GM18519 (cell line): Measurements from ENCODE around the gene ZCCHC2.
A peak's percentile ranks its signal among the peaks of the same experiment; 100 is the strongest.

Experiments used
- ATAC-seq: cut with Tn5 transposase; IDR thresholded peaks from one replicate; pipeline ENCODE4 v1.9.1; 2021; ENCODE audit warnings: mild to moderate bottlenecking, moderate library complexity; ENCODE audit not compliant: unreplicated experiment, low FRiP score

ZCCHC2 gene

DNA sequence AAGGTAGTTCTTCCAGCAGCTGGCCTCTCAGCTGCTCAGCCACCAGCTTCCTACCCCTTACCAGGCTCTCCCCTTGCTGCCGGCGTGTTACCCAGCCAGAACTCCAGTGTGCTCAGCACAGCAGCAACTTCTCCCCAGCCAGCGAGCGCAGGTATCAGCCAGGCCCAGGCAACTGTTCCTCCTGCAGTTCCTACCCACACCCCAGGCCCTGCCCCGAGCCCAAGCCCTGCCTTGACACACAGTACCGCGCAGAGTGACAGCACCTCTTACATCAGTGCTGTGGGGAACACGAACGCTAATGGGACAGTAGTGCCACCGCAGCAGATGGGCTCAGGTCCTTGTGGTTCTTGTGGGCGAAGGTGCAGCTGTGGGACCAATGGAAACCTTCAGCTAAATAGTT is 52.0 kb downstream of the ZCCHC2 start:
- no peak for ATAC-seq

DNA sequence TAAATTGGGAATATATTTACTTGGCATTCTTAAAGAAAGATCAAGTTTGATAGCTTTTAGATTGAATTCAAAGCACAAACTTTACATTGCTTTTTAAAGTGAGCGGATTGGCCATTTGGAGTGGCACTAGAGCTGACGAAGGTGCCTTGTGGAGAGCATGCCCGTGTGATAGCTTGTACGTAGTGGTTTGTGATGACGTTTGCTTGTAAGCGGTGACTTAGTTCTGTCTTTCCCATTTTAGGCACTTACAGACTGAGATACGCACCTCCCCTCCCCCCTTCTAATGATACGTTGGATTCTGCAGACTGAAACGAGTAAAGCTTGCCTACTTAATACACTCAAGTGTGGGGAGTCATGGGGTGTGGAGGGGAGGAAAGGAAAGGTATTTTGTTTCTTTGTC is 53.4 kb downstream of the ZCCHC2 start:
- ATAC-seq: no peak

DNA sequence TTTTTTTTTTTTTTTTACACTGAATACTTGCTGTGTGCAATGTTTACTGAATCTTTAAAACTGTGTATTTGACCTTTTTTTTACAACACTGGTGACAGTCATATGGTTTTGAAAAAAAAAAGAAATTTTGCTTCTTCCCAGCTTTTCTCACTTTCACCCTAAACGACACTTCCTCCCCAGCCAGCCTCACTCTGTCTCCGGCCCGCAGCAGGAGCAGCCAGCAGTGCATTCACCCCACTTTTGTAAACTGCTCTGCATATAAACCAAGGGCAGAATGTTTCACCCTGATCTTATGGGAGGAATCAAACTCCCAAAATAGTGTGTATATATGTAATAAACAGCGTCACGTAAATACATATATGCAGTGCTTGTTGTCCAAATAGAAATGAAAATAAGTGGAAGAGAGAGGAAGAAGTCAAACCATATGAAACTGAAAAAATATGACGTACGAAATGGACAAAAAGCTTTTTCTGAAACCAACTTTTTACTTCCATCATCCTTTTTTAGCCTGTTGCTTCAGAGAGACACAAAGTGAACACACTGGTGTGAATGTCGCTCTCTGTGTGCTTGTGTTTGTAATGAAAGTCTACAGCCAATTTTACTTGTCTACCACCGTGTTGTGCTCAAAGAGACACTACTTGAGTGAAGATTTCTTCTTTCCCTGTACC is 54.2 kb downstream of the ZCCHC2 start:
- peak; percentile 58 for ATAC-seq

DNA sequence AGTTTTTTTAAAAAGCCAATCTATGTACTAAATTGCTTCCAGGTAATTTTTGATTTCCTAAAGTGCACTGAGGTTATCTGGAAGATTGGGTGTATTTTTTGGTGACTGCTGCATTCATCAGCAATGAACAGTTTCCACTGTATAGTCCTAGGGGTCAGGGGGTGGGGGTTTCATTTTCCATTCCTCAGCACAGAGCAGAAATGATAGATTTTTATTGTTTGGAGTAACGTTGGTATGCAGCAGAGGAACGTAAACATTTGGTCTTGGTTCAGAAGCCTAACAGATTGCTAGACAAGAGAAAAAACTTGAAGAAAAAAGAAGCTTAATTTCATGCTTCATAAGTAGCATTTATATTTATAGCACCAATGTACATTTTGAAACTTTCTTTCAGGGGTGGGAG is 54.9 kb downstream of the ZCCHC2 start:
- ATAC-seq: no peak

DNA sequence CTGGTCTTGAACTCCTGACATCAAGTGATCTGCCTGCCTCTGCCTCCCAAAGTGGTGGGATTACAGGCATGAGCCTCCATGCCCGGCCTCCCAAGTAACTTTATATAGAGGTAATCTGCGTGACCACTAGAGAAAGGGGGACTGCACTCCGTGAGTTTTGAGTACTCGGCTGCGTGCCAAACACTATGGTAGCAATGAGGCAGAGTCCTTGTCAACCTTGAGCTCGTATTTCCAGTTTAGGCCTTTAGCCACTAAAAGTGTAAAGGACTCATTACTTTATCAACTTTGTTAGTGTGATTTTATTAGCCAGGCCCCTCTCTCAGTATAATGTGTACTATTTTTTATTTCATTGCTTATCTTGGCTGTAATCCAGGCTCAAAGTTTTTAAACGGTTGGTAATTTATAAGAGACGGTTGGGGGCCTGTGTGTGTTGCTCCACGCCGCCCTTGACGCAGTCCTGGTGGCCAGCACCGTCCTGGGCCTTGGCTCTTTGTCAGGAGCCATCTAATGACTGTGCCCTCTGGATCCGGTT is 56.2 kb downstream of the ZCCHC2 start:
- ATAC-seq: no peak

DNA sequence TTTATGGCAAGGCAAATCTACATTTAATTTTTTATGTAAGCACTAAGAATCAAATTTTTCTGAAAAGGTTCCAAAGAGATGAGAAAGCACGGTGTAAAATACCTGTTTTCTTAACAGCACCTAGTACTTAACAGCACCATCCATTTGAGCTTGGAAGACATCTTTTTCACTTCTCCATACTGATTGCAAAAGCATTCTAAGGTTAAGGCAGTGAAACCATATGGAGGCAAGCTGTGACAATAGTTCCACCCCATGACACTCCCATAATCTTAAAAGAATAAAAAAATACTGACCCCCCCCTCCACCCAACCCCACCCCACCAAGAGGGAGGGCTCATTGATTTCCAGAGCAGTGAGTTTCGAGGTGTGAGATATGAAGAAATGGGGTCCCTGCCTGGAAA is 60.6 kb downstream of the ZCCHC2 start:
- ATAC-seq: no peak

DNA sequence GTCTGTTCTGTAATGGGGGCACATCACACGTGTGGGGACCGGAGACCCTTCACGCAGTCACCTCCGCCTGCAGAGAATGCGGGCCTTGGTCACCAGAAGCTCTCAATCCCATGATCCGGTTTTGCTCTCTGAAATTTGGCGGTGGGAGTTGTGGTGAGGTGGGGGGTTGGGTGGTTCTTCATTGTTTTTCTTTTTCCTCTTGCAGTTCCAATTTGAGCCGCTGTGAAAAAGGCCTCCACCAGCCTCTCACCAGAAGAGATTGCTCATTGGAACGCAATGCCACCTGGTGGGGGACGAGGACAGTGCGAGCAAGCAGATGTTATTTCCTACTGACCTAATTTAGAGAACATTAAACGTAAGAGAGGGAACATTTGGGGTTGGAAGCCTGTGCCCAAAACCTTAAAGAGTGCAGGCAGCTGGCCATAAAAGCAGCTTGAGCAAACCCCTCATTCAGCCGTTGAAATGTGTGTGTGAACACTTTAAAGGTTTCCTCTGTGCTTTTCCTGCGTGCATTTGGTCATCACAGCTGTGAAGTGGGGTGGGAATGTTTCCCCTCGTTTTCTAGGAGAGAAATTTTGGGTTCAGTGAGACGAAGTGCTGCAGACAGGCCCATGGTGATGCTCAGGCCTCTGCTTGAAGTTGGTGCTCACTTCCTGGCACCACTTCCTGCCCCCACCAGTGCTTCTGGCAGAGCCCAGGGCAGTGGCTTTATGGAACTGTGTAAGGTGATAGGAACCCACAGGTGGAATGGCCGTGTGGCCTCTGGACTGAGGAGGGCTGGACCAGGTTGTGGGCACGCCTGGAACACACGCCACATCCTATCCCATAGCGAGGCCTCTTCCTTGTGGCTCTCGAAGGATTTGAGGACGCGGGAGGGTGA is 61.7 kb downstream of the ZCCHC2 start:
- ATAC-seq: peak; percentile 69

DNA sequence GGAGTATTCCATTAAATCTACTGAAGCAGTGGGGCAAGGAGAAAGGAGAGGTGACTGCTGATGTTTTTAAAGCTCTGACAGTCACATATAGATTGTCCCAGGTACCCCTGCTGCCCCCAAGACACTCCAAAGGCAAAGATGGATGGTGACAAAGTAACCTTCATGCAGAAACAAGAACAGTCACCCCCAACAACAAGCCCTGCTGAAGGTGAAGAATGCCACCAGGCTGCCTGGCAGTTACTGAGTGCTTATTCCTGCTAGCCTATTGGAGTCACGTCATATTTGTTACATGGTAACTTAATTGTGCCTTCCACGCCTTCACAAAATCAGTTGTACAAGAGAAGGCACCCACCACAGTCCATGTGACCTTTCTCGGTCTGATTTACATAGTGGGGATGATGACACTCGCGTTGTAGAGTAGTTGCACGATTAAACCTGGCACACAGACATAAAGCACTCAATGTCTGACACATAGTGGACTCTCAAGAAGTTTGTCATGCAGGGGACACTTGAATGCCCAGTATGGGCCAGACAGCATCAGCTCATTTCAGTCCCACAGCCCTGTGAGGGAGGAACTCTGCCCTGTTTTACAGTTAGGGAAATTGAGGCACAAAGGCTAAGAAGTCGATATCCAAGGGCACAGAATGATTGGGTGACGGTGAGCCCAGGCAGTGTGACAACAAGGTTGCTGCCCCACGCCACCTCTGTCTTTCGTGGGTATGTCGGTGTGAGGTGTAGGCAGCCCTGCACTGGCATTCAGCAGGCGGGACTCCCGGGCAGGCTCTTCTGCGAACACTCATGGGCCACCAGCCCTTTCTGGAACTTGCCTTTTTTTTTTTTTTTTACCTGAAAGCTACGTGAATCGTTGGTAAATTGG is 62.7 kb downstream of the ZCCHC2 start:
- ATAC-seq: no peak

DNA sequence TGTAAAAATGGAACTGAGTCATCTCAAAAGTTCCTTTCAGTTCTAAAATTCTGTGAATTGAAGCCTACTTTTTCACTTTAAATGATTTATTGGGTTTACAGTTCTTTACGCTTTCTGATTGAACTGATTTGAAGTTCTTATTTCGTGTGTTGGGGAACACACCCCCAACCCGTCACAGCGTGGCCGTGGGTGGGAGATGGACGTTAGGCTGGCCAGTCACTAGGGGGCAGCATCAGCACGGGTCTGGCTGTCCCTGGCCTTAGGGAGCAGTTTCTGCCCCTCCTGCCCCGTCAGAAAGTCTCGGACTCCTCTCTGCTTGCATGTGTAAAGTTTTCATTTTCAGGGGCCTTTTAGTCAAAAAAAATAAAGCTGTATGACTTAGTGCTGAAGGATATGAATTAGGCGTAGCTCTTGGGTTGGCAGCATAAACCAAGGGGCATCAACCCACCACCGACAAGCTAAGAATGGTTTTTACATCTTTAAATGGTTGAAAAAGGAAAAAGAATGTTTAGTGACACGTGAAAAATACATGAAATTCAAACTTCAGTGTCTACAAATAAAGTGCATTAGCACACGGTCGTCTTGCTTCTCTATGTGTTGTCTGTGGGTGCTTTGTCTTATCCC is 63.4 kb downstream of the ZCCHC2 start:
- ATAC-seq: peak; percentile 60

DNA sequence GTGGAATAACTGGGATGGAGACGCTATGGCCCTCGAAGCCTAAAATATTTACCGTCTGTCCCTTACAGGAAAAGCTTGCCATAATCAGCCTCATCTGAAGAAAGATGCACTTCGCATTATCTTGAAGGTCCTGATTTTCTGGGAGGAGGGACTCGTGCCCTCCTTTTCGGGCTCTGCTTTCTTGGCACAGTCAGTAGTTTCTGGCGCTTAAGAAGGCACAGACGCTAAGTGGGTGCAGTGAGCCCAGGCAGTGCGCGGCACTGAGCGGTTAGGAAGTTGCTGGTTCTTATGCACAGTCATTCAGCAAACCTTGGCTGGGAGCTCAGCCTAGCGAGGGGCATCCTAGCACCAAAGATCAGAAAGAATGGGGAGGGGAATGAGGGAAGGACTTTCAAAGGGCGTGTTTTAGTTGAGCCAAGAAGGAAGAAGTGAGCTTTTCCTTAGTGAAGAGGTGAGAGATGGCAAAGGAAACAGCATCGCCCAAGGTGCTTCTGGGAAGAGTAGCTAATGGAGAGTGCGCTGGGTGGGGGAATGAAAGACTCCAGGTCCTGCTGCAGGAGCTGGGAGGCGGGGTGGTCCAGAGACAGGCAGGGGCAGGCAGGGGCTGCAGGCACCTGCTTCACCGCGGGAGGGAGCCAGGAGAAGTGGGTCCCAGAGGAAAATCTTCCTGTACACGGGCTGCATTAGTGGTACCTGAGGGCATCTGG is 64.1 kb downstream of the ZCCHC2 start:
- no peak for ATAC-seq

DNA sequence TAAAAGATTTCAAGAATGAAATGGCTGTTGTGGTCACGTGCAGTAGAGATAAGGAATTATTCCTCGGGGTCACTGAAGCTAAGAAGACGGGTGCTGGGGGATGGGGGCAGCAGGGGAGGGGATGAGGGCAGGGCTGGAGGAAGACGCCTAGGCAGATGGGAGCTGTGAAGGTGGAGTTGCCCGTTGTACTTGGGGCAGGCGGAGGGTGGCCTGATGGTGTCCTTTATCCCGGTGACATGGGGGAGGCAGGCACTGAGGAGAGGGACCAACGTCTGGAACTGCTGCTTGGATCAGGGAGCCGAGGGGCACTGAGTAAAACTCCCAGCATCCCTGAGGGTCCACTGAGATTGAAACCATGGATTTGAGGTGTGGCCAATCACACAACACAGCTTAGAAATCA is 64.9 kb downstream of the ZCCHC2 start:
- ATAC-seq: no peak

DNA sequence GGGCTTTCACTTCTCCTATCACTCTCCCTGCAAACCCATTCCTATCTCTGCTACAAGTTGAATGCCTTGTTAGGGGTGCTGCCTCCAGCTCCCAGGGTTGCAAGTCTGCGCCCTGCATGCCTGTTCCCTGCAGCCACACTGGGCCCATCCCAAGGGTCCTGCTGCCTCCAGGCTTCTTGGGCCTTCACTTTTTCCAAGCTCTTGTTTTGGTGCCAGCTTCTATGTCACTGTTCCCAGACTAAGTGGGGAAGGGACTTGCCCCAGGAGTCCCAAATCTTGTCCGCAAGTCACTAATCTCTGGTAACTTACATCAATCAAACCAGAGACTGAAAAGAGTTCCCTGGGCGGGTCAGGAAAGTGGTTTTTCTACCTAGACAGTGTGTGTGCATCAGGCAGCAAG is 65.4 kb downstream of the ZCCHC2 start:
- ATAC-seq: no peak

DNA sequence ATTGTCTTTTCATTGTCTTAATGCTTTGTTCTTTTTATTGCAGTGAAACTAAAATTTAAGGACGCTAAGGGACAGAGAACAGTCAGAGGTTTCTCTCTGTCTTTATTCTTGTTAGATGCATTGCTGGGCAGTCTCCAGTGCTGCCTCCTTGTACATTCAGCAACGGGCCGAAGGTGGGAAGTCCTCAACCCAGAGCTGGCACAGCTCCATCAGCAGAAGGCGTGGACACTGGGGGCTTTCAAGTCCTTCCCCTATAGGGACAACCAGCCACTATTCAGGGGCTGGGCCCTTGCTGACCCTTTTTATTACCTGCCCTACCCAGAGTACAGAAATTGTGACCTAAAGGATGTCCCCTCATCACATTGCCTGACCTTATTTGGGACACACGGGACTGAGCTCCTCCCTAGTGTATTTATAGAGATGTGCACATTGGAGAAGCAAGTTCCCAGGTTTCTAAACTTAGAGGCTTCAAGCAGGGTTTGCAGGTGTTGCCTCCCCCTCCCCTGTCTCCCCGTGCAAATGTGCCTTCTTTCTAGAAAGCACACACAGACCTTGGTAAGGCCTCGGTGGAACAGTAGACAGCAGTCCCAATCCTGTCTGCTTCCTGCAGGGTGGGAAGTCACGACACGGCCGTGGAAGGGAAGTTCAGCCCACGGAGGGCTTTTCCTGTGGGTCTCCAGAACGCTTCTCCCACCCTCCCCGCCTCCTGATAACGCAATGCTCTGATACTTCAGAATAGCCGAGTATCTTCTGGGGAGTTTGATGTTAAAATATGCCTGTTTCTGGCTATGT is 68.2 kb downstream of the ZCCHC2 start:
- ATAC-seq: no peak

DNA sequence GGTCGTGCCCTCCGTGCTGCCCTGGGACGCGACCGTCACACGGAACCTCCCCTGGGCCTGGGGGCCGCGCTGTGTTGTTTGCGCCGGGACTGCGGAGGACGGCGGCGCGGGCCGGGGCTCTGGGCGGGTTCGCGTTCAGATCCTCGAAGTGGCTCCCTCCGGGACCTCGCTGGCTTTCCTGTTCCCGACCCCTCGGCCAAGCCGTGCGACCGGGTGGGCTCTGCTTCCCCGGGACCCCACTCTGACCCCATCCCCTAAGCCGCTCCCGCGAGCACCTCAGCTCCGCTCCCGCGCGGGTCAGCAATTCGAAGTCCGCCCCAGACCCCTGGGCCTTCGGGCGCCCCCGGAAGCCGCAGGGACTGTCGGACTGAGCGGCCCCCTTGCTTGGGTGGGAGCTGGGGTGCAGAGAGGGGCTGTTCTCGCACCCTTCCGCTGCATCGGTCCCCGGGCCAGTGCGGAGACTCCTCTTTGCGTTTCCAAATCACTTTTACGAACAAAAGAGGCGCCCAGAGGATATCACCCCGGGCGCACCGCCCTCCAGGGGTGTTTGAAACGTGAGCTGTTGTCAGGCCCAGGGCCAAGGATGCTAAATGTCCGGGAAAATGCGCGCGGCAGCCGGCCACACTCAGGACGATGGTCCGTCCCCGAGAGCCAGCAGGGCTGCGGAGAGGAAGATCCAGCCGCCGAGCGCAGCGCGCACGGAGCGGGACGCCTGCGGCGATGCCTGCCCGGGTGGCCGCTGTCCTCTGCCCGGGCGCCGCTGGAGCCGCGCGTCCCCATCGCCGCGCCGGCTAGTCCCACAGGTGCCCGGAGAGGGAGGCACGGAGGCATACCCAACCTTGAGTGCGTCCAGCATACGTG is 73.5 kb downstream of the ZCCHC2 start:
- ATAC-seq: no peak

DNA sequence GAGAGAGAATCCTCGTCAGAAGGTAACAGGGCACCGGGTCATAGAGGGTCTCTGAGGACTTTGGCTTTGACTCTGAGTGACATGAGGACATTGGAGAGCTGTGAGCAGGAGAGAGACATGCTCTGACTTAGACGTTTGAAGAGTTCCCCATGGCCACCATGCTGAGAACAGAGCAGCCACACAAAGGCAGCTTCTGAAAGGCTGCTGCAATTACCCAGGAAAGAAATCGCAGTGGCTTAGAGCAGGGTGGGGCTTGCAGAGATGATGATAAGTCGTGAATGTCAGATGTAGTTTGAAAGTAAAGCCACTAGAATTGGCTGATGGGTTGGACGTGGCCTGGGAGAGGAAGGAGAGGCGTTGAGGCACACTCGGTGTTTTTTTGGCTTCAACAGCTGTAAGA is 79.0 kb downstream of the ZCCHC2 start:
- ATAC-seq: no peak

DNA sequence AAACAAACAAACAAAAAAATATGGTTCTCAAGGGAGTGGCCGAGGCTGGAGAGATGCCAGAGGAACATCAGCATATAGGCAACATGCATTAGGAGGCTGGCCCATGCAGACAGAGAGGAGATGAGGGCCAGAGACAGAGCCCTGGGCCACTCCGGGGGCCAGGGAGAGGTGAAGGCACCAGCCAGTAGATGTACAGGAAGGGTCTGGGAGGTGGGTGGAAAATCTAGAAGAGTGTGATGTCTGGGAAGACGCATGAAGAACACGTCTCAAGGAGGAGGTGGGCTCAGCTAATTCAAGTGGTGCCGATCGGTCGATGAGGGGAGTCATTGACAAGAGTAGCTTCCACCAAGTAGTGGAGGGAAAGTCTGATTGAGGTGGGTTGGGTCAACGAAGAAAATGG is 79.9 kb downstream of the ZCCHC2 start:
- no peak for ATAC-seq

DNA sequence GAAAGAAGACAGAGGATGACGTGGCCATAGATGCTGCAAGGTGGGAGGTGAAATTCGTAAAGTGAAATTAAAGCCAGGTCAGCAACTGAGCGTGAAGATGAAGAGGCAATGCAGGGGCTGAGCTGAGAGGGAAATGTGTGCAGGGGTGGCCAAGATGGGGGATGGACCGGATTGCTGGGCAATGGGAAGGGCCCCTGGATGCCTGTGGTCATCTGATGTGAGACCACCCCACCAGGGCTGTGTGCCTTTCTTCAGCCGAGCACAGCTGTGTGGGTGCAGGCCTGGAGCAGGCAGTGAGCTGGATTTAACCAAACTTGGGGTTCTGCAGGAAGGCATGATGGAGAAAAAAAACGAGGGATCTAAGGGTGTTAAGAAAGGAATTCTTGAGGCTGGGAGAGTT is 80.4 kb downstream of the ZCCHC2 start:
- ATAC-seq: no peak

DNA sequence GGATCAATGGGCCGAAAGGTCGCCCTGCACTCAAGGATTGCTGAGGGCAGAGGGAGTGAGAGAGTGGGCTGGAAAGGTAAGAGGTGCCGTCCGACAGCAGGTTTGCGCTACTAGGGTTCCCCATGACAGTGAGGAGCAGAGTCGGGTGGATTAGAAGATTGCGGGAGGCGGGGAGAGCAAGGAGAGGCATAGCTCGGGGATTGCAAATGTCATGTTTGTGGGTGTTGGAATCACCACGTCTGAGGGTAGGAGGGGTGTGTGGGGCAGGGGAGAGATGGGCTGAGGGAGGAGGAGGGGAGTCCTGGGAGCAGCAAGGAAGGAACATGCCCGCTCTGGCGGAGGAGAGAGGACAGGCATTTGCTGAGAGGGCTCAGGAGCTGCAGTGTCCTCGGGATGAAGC is 81.2 kb downstream of the ZCCHC2 start:
- ATAC-seq: no peak
